H9 (cell line): ENCODE results near the gene CEP120. TPM values are rescaled to one million over a fixed set of nuclear protein-coding genes. Genes with fewer than 3 reads are reported as not detected.

ENCODE experiments used
- DNase-seq: peaks from one replicate; pipeline ENCODE4 v3.0.0-alpha.2; 2017
- H2AFZ ChIP-seq: one replicate; pipeline ENCODE4 v1.6.1; 2013; ENCODE audit warnings: mild to moderate bottlenecking, low read length, control low read depth, moderate library complexity
- H2AK5ac ChIP-seq: 2 replicates; pipeline ENCODE4 v1.6.1; 2013; ENCODE audit warnings: low read length, control low read depth, mixed read lengths; ENCODE audit not compliant: insufficient read length
- H2BK120ac ChIP-seq: one replicate; pipeline ENCODE4 v1.6.1; 2013; ENCODE audit warnings: low read depth, mild to moderate bottlenecking, low read length, control low read depth, inconsistent platforms; ENCODE audit not compliant: poor library complexity, severe bottlenecking
- H2BK12ac ChIP-seq: 2 replicates; pipeline ENCODE4 v1.6.1; 2013; ENCODE audit warnings: low read length, control low read depth, mixed read lengths, low read depth; ENCODE audit not compliant: insufficient read length
- H2BK15ac ChIP-seq: 2 replicates; pipeline ENCODE4 v1.6.1; 2013; ENCODE audit warnings: low read depth, low read length, control low read depth
- H2BK20ac ChIP-seq: one replicate; pipeline ENCODE4 v1.6.1; 2013; ENCODE audit warnings: low read depth, mild to moderate bottlenecking, low read length, control low read depth, inconsistent platforms; ENCODE audit not compliant: poor library complexity, severe bottlenecking
- H2BK5ac ChIP-seq: 2 replicates; pipeline ENCODE4 v1.6.1; 2013; ENCODE audit warnings: low read length, control low read depth, mixed read lengths; ENCODE audit not compliant: insufficient read length
- H3K14ac ChIP-seq: 2 replicates; pipeline ENCODE4 v1.6.1; 2013; ENCODE audit warnings: low read length, control low read depth; ENCODE audit not compliant: insufficient read depth
- H3K18ac ChIP-seq: 2 replicates; pipeline ENCODE4 v1.6.1; 2013; ENCODE audit warnings: low read depth, mild to moderate bottlenecking, mixed read lengths, low read length, control low read depth; ENCODE audit not compliant: insufficient read length
- H3K23ac ChIP-seq: 2 replicates; pipeline ENCODE4 v1.6.1; 2013; ENCODE audit warnings: low read length, control low read depth, mixed read lengths, low read depth; ENCODE audit not compliant: insufficient read length
- H3K23me2 ChIP-seq: 2 replicates; pipeline ENCODE4 v1.6.1; 2013; ENCODE audit warnings: low read depth, mild to moderate bottlenecking, mixed read lengths, low read length, control low read depth; ENCODE audit not compliant: insufficient read length, poor library complexity, severe bottlenecking
- H3K27ac ChIP-seq: 2 replicates; pipeline ENCODE4 v1.5.1; 2013; ENCODE audit warnings: low read length, control low read depth, mixed read lengths, low read depth; ENCODE audit not compliant: insufficient read length
- H3K27me3 ChIP-seq: 2 replicates; pipeline ENCODE4 v1.6.1; 2013; ENCODE audit warnings: low read length, control low read depth, inconsistent platforms; ENCODE audit not compliant: insufficient read depth
- H3K4ac ChIP-seq: 2 replicates; pipeline ENCODE4 v1.6.1; 2013; ENCODE audit warnings: low read depth, mild to moderate bottlenecking, control low read depth, inconsistent platforms, low read length, moderate library complexity
- H3K4me1 ChIP-seq: 2 replicates; pipeline ENCODE4 v1.6.1; 2013; ENCODE audit warnings: low read length, control low read depth, inconsistent platforms; ENCODE audit not compliant: insufficient read depth
- H3K4me2 ChIP-seq: 2 replicates; pipeline ENCODE4 v1.6.1; 2013; ENCODE audit warnings: low read length, control low read depth, mixed read lengths; ENCODE audit not compliant: insufficient read length, insufficient read depth
- H3K56ac ChIP-seq: 2 replicates; pipeline ENCODE4 v1.6.1; 2013; ENCODE audit warnings: low read depth, mild to moderate bottlenecking, mixed read lengths, low read length, control low read depth; ENCODE audit not compliant: insufficient read length
- H3K79me1 ChIP-seq: 2 replicates; pipeline ENCODE4 v1.6.1; 2013; ENCODE audit warnings: low read depth, mild to moderate bottlenecking, moderate library complexity, low read length, control low read depth, inconsistent platforms; ENCODE audit not compliant: insufficient read depth, poor library complexity, severe bottlenecking
- H3K79me2 ChIP-seq: 2 replicates; pipeline ENCODE4 v1.6.1; 2013; ENCODE audit warnings: low read length, control low read depth, inconsistent platforms; ENCODE audit not compliant: insufficient read depth
- H3K9ac ChIP-seq: 2 replicates; pipeline ENCODE4 v1.6.1; 2013; ENCODE audit warnings: low read length, control low read depth, mixed read lengths; ENCODE audit not compliant: insufficient read length; ENCODE audit errors: extremely low read depth
- H3K9me3 ChIP-seq: one replicate; pipeline ENCODE4 v1.6.1; 2013; ENCODE audit warnings: low read depth, low read length, inconsistent platforms; ENCODE audit not compliant: control insufficient read depth
- H3T11ph ChIP-seq: one replicate; pipeline ENCODE4 v1.6.1; 2013; ENCODE audit warnings: mild to moderate bottlenecking, low read length, control low read depth, inconsistent platforms
- H4K20me1 ChIP-seq: one replicate; pipeline ENCODE4 v1.6.1; 2013; ENCODE audit not compliant: control insufficient read depth, insufficient read length, insufficient read depth
- H4K5ac ChIP-seq: 2 replicates; pipeline ENCODE4 v1.6.1; 2013; ENCODE audit warnings: low read depth, mild to moderate bottlenecking, mixed read lengths, low read length, control low read depth; ENCODE audit not compliant: insufficient read length
- H4K8ac ChIP-seq: replicated peaks from 2 replicates; pipeline ENCODE4 v1.6.1; 2013; ENCODE audit warnings: low read length, control low read depth, mixed read lengths, low read depth; ENCODE audit not compliant: insufficient read length
- H4K91ac ChIP-seq: 2 replicates; pipeline ENCODE4 v1.6.1; 2013; ENCODE audit warnings: low read depth, mild to moderate bottlenecking, moderate library complexity, mixed read lengths, low read length, control low read depth; ENCODE audit not compliant: insufficient read length
- H3K27ac Mint-ChIP-seq, 3 experiments: 2 replicates in 2 of 3; 3 replicates in 1 of 3; pipeline ENCODE4 v1.8.0; 2020 to 2021; ENCODE audit warnings: mixed read lengths in 3 of 3, mild to moderate bottlenecking in 1 of 3, moderate library complexity in 1 of 3
- H3K27me3 Mint-ChIP-seq: 2 replicates; pipeline ENCODE4 v1.8.0; 2021; ENCODE audit warnings: low read depth, mild to moderate bottlenecking, moderate library complexity, mixed read lengths
- H3K36me3 Mint-ChIP-seq, 3 experiments: 2 replicates in 2 of 3; 3 replicates in 1 of 3; pipeline ENCODE4 v1.8.0; 2020 to 2021; ENCODE audit warnings: low read depth in 3 of 3, mixed read lengths in 3 of 3; ENCODE audit not compliant: insufficient read depth in 1 of 3
- H3K4me1 Mint-ChIP-seq, 2 experiments: 2 replicates each; pipeline ENCODE4 v1.8.0; 2020; ENCODE audit warnings: mixed read lengths in 2 of 2
- H3K4me3 Mint-ChIP-seq, 2 experiments: 2 replicates in 1 of 2; 3 replicates in 1 of 2; pipeline ENCODE4 v1.8.0; 2020 to 2021; ENCODE audit warnings: mild to moderate bottlenecking in 2 of 2, mixed read lengths in 2 of 2, moderate library complexity in 1 of 2
- H3K9me3 Mint-ChIP-seq, 2 experiments: 2 replicates in 1 of 2; 3 replicates in 1 of 2; pipeline ENCODE4 v1.8.0; 2020; ENCODE audit warnings: mild to moderate bottlenecking in 2 of 2, mixed read lengths in 2 of 2, moderate library complexity in 1 of 2
- CTCF ChIP-seq: fragments of 200-600 bp; sonication (generic); conservative IDR thresholded peaks from 3 replicates; pipeline ENCODE4 v1.8.0; 2021; ENCODE audit warnings: antibody characterized with exemption, mild to moderate bottlenecking
- WGBS: extraction: QIAGEN DNeasy Blood & Tissue Kit; methylation state at CpG from one replicate; pipeline ENCODE4 v1.1.7; 2013; ENCODE audit warnings: missing lambda C conversion rate, low lambda C conversion rate, mixed read lengths; ENCODE audit not compliant: insufficient read length; ENCODE audit errors: extremely low coverage; 5-methylcytosine and 5-hydroxymethylcytosine counted together
- total RNA-seq: library from RNA; stranded (reverse); gene quantifications from 2 replicates; pipeline ENCODE4 v1.2.1, GENCODE V29; 2021

CEP120 gene
- total RNA-seq, 1 experiment from 2014 or later = 22.5 TPM

- H3K9me3 Mint-ChIP-seq = peaks cover 3 to 18% of the 10 kb centered on the region in 2 experiments; a peak in 2 of 5 replicates
- H3K18ac ChIP-seq = no peak overlapping the region
- H2BK15ac ChIP-seq = no peak overlapping the region
- H3K4me2 ChIP-seq = no peak overlapping the region
- H4K20me1 ChIP-seq = no peaks in the 10 kb centered on the region
- no peak overlapping the region for H2BK12ac ChIP-seq
- H3K27me3 ChIP-seq = no peaks in the 10 kb centered on the region
- no peak overlapping the region for H3K27ac ChIP-seq
- no peaks in the 10 kb centered on the region for H3K79me2 ChIP-seq
- H3K4ac ChIP-seq = no peak overlapping the region
- H3K36me3 Mint-ChIP-seq = peaks cover 0 to 21% (median 0%) of the 10 kb centered on the region in 3 experiments; a peak in 2 of 7 replicates
- no peaks in the 10 kb centered on the region for H3K79me1 ChIP-seq
- DNase-seq = no peak
- H3K23ac ChIP-seq = no peak overlapping the region
- no peak overlapping the region for H4K91ac ChIP-seq
- no peak overlapping the region for H2BK20ac ChIP-seq
- H2AFZ ChIP-seq = no peak overlapping the region
- H3K4me1 ChIP-seq = no peaks in the 10 kb centered on the region; the same call in 1 of the 2 replicates
- no peak overlapping the region for H2AK5ac ChIP-seq
- no CpG with 5 or more reads among the region's 1 CpG for WGBS
- H3K14ac ChIP-seq = no peak overlapping the region
- no peak overlapping the region for H3K56ac ChIP-seq
- H2BK120ac ChIP-seq = no peak overlapping the region
- no peak for TF ChIP-seq CTCF
- H3K9ac ChIP-seq = no peak overlapping the region
- no peaks in the 10 kb centered on the region for H3K9me3 ChIP-seq
- H3K4me3 Mint-ChIP-seq = no peak overlapping the region
- no peaks in the 10 kb centered on the region; the same call in 1 of the 2 replicates for H3K27me3 Mint-ChIP-seq
- no peak overlapping the region for H4K5ac ChIP-seq
- no peak overlapping the region for H4K8ac ChIP-seq
- no peak overlapping the region for H3T11ph ChIP-seq
- H3K4me1 Mint-ChIP-seq = peaks cover 32 to 43% of the 10 kb centered on the region in 2 experiments
- no peak overlapping the region for H3K27ac Mint-ChIP-seq
- H3K23me2 ChIP-seq = no peaks in the 10 kb centered on the region
- H2BK5ac ChIP-seq = no peak overlapping the region
Observed at GRCh38 chr5:123299136-123299535, 124.1 kb downstream of the CEP120 start.
